ENCODE data around the gene SLC26A9.
A peak's percentile ranks its signal among the peaks of the same experiment; 100 is the strongest.

Gene SLC26A9

DNA sequence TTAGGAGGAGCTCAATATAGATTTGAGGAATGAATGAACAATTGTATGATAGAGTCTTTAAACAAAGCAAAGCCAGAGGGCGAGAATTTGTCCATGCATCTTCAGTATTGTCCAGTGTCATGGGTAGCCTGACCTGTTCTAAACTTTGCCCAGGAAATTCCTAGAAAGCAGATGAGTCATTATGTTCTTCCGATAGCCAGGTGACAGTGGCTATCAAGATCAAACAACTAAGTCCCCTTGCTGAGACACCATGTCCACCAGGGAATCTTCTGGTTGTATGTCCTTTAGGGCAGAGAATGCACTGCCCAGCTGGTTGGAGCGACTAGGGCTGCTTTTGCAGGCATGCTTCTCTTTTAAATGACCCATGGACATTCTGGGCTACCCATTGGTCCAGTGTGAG, 1.8 kb upstream of the SLC26A9 start:
- no peak overlapping the region for H3K4me3 ChIP-seq (ENCODE audit: control insufficient read depth, low read depth, low read length)
- DNase-seq (ENCODE audit: low read depth): no peak
- TF ChIP-seq, protein P1, sequence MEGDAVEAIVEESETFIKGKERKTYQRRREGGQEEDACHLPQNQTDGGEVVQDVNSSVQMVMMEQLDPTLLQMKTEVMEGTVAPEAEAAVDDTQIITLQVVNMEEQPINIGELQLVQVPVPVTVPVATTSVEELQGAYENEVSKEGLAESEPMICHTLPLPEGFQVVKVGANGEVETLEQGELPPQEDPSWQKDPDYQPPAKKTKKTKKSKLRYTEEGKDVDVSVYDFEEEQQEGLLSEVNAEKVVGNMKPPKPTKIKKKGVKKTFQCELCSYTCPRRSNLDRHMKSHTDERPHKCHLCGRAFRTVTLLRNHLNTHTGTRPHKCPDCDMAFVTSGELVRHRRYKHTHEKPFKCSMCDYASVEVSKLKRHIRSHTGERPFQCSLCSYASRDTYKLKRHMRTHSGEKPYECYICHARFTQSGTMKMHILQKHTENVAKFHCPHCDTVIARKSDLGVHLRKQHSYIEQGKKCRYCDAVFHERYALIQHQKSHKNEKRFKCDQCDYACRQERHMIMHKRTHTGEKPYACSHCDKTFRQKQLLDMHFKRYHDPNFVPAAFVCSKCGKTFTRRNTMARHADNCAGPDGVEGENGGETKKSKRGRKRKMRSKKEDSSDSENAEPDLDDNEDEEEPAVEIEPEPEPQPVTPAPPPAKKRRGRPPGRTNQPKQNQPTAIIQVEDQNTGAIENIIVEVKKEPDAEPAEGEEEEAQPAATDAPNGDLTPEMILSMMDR (conservative IDR thresholded peaks at IDR 0.05; ENCODE audit: control insufficient read depth, insufficient read depth, low read depth, low read length): no peak

DNA sequence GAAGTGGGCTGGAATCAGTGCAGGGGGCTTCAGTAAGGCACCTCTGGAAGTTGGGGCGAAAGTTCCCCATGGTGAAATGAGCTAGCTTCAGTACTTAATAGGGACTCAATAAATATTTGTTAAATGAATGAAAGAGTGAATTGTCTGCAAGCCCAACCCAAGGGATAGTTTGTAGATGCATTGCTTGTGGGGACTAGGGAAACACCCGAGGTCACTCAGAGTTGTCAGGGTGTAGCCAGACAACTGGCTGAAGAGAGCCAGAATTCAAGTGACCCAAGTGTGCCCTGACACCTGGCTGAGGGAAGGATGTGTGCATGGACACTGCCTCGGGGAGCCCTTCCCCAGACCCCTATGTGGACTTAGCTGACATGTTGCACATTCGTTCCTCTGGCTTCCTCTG, 1.3 kb upstream of the SLC26A9 start:
- no peak overlapping the region for H3K4me3 ChIP-seq (ENCODE audit: control insufficient read depth, low read depth, low read length)
- TF ChIP-seq, protein P1 (conservative IDR thresholded peaks at IDR 0.05; ENCODE audit: control insufficient read depth, insufficient read depth, low read depth, low read length): no peak
- DNase-seq (ENCODE audit: low read depth): no peak

DNA sequence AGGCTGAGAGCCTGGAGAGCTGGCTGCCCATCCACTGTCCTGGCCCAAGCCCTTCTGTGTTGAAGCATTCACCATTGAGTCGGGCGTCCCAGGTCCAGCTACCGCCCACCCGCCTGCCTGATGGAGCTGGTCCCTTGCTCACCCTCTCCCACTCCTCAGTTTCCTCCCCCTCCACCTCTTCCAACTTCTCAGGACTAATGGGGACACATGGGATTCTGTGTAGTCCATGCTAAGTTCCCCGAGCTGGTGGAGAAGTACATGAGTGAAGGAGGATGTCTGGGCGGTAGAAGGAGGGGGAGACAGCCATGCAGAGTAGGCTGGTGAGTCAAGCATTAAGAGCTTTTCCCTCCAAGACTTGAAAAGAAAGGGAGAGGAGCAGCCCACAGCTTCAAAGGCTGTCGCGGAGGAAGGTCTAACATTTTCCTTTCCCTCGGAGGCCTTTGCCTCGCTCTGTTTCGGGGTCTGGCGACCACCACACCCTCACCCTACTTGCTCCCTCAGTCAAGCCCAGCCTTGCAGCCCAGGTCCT, 561 bp downstream of the SLC26A9 start:
- no peak overlapping the region for H3K4me3 ChIP-seq (ENCODE audit: control insufficient read depth, low read depth, low read length)
- TF ChIP-seq, protein P1 (conservative IDR thresholded peaks at IDR 0.05; ENCODE audit: control insufficient read depth, insufficient read depth, low read depth, low read length): no peak
- peak; percentile 22 for DNase-seq (ENCODE audit: low read depth)

DNA sequence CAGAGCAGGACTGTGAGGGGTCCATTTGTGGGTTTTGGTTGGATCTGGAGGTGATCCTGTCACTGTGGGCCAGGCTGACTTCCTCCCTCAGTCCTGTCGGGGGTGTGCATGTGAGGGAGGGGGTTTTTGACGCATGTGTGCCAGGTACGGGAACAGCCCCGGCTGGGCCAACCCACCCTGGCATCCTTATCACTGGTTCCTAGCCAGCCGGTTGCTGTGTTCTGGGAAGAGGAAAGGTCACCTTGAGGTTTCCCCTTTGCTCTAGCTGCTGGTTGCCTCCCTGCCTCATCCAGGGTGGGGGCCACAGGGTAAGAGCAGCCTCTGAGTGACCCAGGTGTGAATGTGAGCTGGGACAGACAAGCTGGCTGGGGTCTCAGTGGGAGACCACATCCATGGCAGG, 2.5 kb downstream of the SLC26A9 start:
- H3K4me3 ChIP-seq (ENCODE audit: control insufficient read depth, low read depth, low read length): no peak overlapping the region
- TF ChIP-seq, protein P1 (conservative IDR thresholded peaks at IDR 0.05; ENCODE audit: control insufficient read depth, insufficient read depth, low read depth, low read length): no peak
- no peak for DNase-seq (ENCODE audit: low read depth)

DNA sequence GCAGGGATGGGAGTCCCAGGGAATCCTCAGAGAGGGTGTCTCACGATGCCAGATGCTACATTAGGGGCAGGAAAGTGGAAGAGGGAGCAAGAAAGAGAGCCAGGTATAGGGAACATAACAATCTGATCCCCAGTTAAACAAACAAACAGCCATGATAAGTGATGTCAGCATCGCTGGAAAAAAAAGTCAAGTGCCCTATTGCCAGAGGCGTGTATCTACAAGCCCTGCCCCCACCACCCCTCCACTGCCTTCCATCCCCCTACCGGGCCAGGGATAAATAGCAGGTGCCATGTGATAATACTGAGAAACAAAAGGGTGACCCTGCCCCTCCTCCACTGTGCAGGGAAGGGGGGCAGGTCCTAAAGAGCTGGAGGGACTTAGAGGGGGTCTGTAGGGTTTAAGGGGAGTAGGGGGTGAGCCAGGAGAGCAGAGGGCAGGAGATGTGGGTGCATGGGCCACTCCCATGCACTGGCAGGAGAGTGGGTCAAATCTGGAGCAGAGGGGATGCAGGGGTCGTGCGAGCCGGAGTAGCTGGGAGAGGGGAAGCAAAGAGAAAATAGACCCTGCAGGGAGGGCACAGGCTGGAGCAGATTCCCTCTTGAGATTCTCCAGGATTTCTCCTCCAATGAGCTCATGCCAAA, 3.4 kb downstream of the SLC26A9 start:
- DNase-seq (ENCODE audit: low read depth): no peak
- TF ChIP-seq, protein P1 (conservative IDR thresholded peaks at IDR 0.05; ENCODE audit: control insufficient read depth, insufficient read depth, low read depth, low read length): no peak
- H3K4me3 ChIP-seq (ENCODE audit: control insufficient read depth, low read depth, low read length): no peak overlapping the region

DNA sequence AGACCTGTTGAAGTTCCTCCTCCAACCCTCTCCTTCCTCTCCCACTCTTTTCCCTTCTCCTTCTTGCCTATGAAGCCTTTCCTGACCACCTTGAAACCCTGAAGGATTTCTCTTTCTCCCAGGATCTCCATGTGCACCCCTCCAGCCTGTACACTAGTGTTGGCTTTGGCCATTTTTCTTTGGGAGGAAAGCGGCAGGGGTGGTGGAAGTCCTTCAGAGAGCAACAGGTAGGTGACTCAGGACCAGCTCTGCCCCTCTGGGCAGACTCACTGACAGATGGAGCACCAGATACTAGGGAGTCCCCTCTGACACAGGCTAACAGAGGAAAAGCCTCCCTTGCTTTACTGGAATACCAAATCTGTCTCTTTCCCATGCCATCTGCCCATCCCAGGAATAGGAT, 4.6 kb downstream of the SLC26A9 start:
- TF ChIP-seq, protein P1 (conservative IDR thresholded peaks at IDR 0.05; ENCODE audit: control insufficient read depth, insufficient read depth, low read depth, low read length): no peak
- no peak for DNase-seq (ENCODE audit: low read depth)
- no peak overlapping the region for H3K4me3 ChIP-seq (ENCODE audit: control insufficient read depth, low read depth, low read length)

All from fibroblast of mammary gland (primary cell).